Kidney (tissue), 14 donors: ENCODE data around the gene DCST1. TPM values are rescaled to one million over a fixed set of nuclear protein-coding genes. Genes with fewer than 3 reads are reported as not detected.

Source experiments
- DNase-seq, 5 donors: peaks; one replicate each; pipeline ENCODE4 v3.0.0-alpha.2; 2013 to 2020
- FAIRE-seq: peaks from 2 replicates; lab custom pipeline; 2012; peaks lifted over from hg19 to GRCh38; lab: Jason Lieb, UNC
- H3K27ac ChIP-seq, 2 donors: one replicate each; pipeline ENCODE4 v1.7.0; 2013; ENCODE audit warnings: low read depth in 2 of 2, low read length in 2 of 2, inconsistent platforms in 1 of 2
- H3K27me3 ChIP-seq: one replicate; pipeline ENCODE4 v1.7.1; 2013; ENCODE audit warnings: low read length, inconsistent platforms; ENCODE audit not compliant: control insufficient read depth, insufficient read depth
- H3K36me3 ChIP-seq, 3 donors: one replicate each; pipeline versions ENCODE4 v1.7.0 to v1.7.1; 2013; ENCODE audit warnings: low read length in 3 of 3, control low read depth in 1 of 3, inconsistent platforms in 1 of 3; ENCODE audit not compliant: insufficient read depth in 3 of 3, control insufficient read depth in 2 of 3
- H3K4me1 ChIP-seq, 3 donors: one replicate each; pipeline versions ENCODE4 v1.7.0 to v1.7.1; 2013; ENCODE audit warnings: low read length in 3 of 3, inconsistent platforms in 1 of 3, low read depth in 1 of 3; ENCODE audit not compliant: control insufficient read depth in 2 of 3, insufficient read depth in 2 of 3
- H3K4me3 ChIP-seq, 3 donors: one replicate each; pipeline versions ENCODE4 v1.7.0 to v1.8.1; 2013; ENCODE audit warnings: low read length in 3 of 3, control low read depth in 1 of 3, inconsistent platforms in 1 of 3
- H3K9ac ChIP-seq, 3 donors: one replicate each; pipeline versions ENCODE4 v1.7.0 to v1.7.1; 2013; ENCODE audit warnings: low read length in 3 of 3, control low read depth in 1 of 3, inconsistent platforms in 1 of 3
- H3K9me3 ChIP-seq, 3 donors: one replicate each; pipeline versions ENCODE4 v1.7.0 to v1.7.1; 2013; ENCODE audit warnings: low read length in 3 of 3, control low read depth in 1 of 3, inconsistent platforms in 1 of 3; ENCODE audit not compliant: control insufficient read depth in 2 of 3, insufficient read depth in 1 of 3
- CTCF ChIP-seq: IDR thresholded peaks from 3 replicates; pipeline ENCODE4 v1.5.1; 2012; ENCODE audit warnings: mild to moderate bottlenecking, moderate library complexity, borderline replicate concordance; ENCODE audit not compliant: insufficient read depth; ENCODE audit errors: extremely low read depth
- intact Hi-C: fragments of 100-400 bp; cut with DNase I; formaldehyde crosslinking; loops from one replicate; pipeline ENCODE4 v1.11.1; 2022
- polyA plus RNA-seq: library from polyadenylated mRNA; stranded (reverse); fragments of 350-450 nt; fragmentation: Illumina TruSeq; extraction: RNeasy Lipid Tissue Mini Kit (QIAGEN cat#74804); gene quantifications from one replicate; pipeline ENCODE4 v1.2.3, GENCODE V29; 2014; ENCODE audit warnings: low read depth, low replicate concordance; ENCODE audit not compliant: insufficient read depth
- total RNA-seq: library from RNA; stranded (reverse); fragmentation: NEBNext Ultra II Directional; extraction: Animal tissue kit (Norgen Biotek cat#: 25700); gene quantifications from one replicate; pipeline ENCODE4 v1.2.1, GENCODE V29; 2021
- donor health status: control.
- donor health status: control.
- donor health status: control.
- donor health status: control.
- donor health status: control.
- donor health status: DM: yes; HTN: yes; CAD: no.
- donor health status: Normal renal cell carcinoma (clear cell type).

Gene DCST1
- total and polyA plus RNA-seq, 2 donors from 2014 or later = not detected

DNA sequence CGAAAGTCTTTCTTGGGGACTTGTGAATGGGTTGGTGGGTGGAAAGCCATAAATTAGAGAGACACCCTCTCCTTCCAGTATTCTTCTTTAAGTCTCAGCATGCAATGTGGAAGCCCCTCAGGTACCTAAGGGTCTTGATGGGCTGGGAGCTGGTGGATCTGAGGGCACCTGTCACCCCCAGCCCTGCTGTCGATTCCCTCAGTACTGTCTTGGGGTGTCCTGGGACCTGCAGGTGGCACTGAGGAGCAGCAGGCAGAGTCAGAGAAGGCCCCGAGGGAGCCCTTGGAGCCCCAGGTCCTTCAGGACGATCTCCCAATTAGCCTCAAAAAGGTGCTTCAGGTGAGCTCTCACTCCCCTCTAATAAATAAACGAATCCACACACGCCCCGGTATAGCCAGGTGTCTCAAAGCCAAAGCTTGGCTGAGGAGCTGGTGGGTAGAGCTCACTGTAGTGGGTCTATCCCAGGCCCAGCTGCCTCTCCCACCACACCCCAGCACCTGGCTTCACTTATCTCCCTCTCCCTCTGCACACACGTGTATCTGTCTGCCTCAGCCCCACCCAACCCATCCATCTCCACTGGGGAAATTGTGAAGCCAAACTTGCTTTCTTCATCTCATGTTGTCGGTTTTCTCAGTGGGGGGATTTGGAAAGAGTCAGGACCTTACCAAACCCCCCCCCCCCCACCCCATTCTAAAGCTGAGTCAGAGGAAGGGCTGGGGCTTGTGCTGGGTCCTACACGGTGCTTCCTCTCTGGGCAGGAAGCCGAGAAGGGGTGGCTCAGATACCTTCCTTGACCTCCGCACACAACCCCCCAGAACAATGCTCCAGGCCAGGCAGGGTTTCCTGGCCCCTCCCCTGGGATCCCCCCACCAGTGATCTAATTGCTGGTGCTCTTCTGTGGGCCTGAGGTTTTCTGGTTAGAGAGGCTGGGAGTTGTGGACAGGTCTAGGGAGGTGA lies 19.1 kb downstream of the DCST1 start:
- H3K36me3 ChIP-seq = no peaks in the 10 kb centered on the region
- no peaks in the 10 kb centered on the region for H3K27me3 ChIP-seq
- no peak for FAIRE-seq
- H3K9ac ChIP-seq = peak overlapping the region in 1 of 3 donors; percentile 80
- H3K4me1 ChIP-seq = peaks cover 0 to 16% (median 8%) of the 10 kb centered on the region in 3 donors
- no peaks in the 10 kb centered on the region for H3K9me3 ChIP-seq
- no peak for TF ChIP-seq CTCF
- peak in 1 of 5 donors; percentile 82 for DNase-seq
- intact Hi-C loops = no loop called here
- H3K27ac ChIP-seq = peak overlapping the region in 1 of 2 donors; percentile 51
- H3K4me3 ChIP-seq = peak overlapping the region in 2 of 3 donors; percentile 56 to 70

- Histone ChIP-seq H3K9ac (no peak overlapping the region), H3K4me3 (no peak overlapping the region), H3K27me3 (no peaks in the 10 kb centered on the region), H3K9me3 (no peaks in the 10 kb centered on the region), H3K4me1 (peaks cover 0 to 16% (median 8%) of the 10 kb centered on the region in 3 donors), H3K36me3 (no peaks in the 10 kb centered on the region), H3K27ac (no peak overlapping the region)
- FAIRE-seq (no peak), DNase-seq (peak in 1 of 5 donors; percentile 53)
- no peak for TF ChIP-seq CTCF
- intact Hi-C loops = no loop called here
Measured at GRCh38 chr1:155053531-155054105, 20.0 kb downstream of the DCST1 start.

DNA sequence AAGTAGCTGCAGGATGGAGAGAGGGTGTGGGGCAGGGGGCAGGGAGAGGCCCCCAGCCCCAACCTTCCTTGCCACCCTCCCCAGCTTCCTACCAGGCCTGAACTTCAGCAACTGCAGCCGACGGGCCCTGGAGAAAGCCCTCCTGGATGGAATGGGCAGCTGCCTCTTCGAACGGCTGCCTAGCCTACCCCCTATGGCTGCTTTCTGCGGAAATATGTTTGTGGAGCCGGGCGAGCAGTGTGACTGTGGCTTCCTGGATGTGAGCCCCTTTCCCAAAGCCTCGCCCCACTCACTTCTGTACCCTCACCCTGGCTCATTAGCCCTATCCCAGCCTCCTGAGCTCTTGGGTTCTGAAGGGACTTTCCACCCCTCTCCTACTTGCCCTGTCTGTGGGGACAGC lies 23.5 kb downstream of the DCST1 start:
- no peak for TF ChIP-seq CTCF
- Histone ChIP-seq H3K27ac (no peak overlapping the region), H3K9ac (no peak overlapping the region), H3K4me3 (no peak overlapping the region), H3K27me3 (no peaks in the 10 kb centered on the region), H3K4me1 (peaks cover 0 to 9% (median 4%) of the 10 kb centered on the region in 3 donors), H3K36me3 (no peaks in the 10 kb centered on the region), H3K9me3 (no peaks in the 10 kb centered on the region)
- intact Hi-C loops = no loop called here
- no peak for FAIRE-seq
- DNase-seq = peak in 1 of 5 donors; percentile 58
